ES-I3 (cell line): ENCODE data around the gene QSOX1.
A peak's percentile ranks its signal among the peaks of the same experiment; 100 is the strongest.
"Not testable (repeated sequence)": the region's sequence is repeated elsewhere in the genome, so short reads cannot be mapped to it uniquely, and the experiment has no call there.

ENCODE experiments used
- H3K36me3 ChIP-seq: 2 replicates; pipeline ENCODE4 v1.6.1; 2013; ENCODE audit warnings: mild to moderate bottlenecking, low read length, control low read depth, moderate library complexity; ENCODE audit not compliant: insufficient read depth
- H3K4me1 ChIP-seq: 2 replicates; pipeline ENCODE4 v1.6.1; 2013; ENCODE audit warnings: mild to moderate bottlenecking, control low read depth, low read length; ENCODE audit not compliant: insufficient read depth
- H3K9ac ChIP-seq: 2 replicates; pipeline ENCODE4 v1.6.1; 2013; ENCODE audit warnings: low read depth, mild to moderate bottlenecking, low read length, moderate library complexity
- H3K9me3 ChIP-seq: 2 replicates; pipeline ENCODE4 v1.6.1; 2013; ENCODE audit warnings: mild to moderate bottlenecking, low read length, moderate library complexity; ENCODE audit not compliant: control insufficient read depth, insufficient read depth

Gene QSOX1

DNA sequence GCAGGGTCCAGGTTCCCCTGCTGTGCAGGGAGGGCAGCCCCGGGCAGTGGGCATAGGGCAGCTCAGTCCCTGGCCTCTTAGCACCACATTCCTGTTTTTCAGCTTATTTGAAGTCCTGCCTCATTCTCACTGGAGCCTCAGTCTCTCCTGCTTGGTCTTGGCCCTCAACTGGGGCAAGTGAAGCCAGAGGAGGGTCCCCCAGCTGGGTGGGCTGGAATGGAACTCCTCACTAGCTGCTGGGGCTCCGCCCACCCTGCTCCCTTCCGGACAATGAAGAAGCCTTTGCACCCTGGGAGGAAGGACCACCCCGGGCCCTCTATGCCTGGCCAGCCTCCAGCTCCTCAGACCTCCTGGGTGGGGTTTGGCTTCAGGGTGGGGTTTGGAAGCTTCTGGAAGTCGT is 42.6 kb downstream of the QSOX1 start:
- no peaks in the 10 kb centered on the region for H3K9me3 ChIP-seq
- H3K4me1 ChIP-seq, result no peaks in the 10 kb centered on the region
- H3K36me3 ChIP-seq, result no peaks in the 10 kb centered on the region
- no peak overlapping the region for H3K9ac ChIP-seq

DNA sequence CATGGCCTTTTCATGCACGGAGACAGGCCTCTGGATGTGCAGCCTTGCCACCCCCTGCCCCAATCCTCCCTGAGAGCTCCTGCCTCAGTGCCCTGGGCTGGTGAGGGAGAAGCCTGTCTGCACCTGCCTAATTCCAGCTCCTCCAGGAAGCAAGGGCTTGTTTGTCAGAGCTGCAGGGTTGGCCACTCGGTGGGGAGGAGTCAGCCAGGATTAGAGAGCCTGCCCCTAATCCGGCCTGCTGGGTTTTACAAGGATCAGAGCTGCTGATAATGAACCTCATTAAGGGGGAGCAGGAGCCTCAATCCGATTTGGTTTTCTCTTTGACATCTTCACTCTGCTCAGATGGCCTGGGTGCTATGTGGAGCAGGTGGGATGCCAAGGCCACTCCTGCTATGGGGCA is 43.5 kb downstream of the QSOX1 start:
- Histone ChIP-seq H3K4me1 (no peaks in the 10 kb centered on the region), H3K36me3 (no peaks in the 10 kb centered on the region), H3K9ac (no peak overlapping the region), H3K9me3 (no peaks in the 10 kb centered on the region)

DNA sequence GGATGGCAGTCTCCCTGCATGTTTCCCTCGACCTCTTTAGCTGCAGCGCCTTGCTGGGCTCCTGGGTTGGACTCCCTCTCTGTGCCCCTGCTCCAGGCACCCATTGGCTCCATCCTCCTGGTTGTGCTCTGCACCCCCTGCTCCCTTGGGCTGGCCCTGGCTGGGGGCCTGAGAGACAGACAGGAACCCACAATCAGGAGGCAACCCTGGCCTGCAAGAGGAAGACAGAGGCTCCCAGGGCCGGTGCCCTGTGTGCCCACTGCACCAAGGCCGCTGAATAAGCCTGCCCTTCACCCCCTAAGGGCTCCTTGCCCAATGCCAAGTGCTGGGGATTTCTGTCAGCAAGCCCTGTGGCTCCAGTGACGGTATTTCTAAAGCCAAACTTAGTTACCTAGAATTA is 43.9 kb downstream of the QSOX1 start:
- no peaks in the 10 kb centered on the region for H3K9me3 ChIP-seq

DNA sequence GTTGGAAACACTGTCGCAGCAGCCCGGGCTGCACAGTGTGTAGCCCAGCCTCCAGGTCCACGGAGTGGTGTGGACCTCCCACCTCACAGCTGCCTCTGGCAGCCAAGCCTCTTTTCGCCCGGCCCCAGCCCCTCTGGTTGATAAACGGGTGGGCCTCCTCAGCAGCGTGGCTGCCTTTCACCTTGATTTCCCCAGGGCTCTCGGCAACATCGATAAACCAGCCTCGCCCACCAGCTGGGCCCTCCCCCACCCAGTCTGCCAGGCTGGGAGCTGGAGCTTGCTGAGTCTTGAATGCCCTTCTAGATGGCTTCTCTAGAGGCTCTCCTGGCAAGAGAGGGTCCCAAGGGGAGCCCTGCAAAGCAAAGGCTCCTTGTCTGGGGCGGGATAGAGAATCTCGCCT is 44.3 kb downstream of the QSOX1 start:
- Histone ChIP-seq H3K9me3 (no peaks in the 10 kb centered on the region), H3K9ac (no peak overlapping the region), H3K4me1 (no peaks in the 10 kb centered on the region), H3K36me3 (no peaks in the 10 kb centered on the region)

More for the DNA sequence above, 43.9 kb downstream of the QSOX1 start:
- Histone ChIP-seq H3K4me1 (no peaks in the 10 kb centered on the region), H3K9ac (no peak overlapping the region), H3K36me3 (no peaks in the 10 kb centered on the region)

DNA sequence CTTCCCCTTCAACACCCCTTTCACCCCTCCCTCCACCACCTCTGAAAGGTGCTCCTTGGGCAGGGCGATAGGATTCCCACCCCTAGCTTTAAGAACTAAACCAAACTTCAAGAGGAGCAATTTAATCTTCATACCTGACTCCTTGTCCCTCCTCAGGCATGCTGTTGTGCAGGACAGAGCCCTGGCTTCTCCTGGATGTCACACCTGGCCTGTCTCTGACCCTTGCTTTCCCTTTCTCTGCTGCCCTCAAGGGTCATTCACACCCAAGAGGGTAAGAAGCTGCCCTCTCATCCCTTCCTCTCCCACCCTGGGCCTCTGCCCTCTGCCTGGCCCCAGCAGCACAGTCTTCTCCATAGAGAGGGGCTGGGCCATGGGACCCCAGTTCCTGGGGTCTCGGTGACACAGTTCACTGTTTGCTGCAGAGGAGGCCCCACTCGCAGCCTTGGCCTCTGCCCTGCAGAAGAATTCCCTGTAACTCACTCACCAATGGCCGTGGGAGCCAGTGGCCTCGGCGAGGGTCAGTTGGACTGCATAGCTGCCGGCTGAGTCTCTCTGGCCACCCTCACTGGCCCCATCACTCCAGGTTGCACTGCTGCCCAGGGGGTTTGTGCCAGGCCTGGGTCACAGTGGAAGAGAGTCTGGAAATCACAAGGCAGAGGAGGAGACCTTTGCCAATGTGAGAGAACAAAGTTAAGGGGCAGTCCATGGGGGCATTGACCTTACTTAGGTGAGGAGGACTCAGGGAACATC is 47.0 kb downstream of the QSOX1 start:
- Histone ChIP-seq H3K9ac (no peak overlapping the region), H3K9me3 (no peaks in the 10 kb centered on the region), H3K4me1 (no peaks in the 10 kb centered on the region), H3K36me3 (no peaks in the 10 kb centered on the region)

DNA sequence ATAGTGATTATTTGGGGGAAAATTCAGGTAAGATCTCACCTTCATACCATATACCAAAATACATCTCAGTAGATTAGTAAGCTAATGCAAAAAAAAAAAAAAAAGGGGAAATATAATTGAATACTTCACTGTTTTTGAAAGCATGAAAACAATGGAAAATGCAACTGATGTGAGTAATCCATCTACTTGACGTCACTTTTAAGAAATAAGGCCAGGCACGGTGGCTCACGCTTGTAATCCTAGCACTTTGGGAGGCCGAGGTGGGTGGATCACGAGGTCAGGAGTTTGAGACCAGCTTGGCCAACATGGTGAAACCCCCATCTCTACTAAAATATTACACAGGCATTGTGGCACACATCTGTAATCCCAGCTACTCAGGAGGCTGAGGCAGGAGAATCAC is 47.9 kb downstream of the QSOX1 start:
- H3K4me1 ChIP-seq, H3K9ac ChIP-seq: not testable (repeated sequence)

DNA sequence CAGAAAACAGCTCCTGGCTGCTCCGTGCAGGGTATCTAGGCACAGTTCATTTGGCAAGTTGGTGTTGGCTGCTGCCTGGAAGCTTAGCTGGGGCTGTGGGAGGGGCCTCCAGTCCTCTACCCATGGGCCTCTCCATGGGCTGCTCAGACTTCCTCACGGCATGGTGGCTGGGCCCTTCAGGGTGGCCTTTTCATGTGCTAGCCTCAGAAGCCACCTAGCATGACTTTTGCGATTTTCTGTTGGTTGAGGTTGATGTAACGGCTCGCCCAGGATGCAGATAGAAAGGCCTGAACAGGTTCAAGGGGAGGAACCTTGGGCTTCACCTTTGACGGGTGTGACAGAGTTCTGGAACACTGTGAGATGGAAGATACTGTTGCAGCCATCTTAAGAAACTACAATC is 49.6 kb downstream of the QSOX1 start:
- Histone ChIP-seq H3K9me3 (no peaks in the 10 kb centered on the region), H3K36me3 (no peaks in the 10 kb centered on the region), H3K4me1 (no peaks in the 10 kb centered on the region), H3K9ac (no peak overlapping the region)

More for the DNA sequence above, 47.9 kb downstream of the QSOX1 start:
- H3K9me3 ChIP-seq, H3K36me3 ChIP-seq: not testable (repeated sequence)

DNA sequence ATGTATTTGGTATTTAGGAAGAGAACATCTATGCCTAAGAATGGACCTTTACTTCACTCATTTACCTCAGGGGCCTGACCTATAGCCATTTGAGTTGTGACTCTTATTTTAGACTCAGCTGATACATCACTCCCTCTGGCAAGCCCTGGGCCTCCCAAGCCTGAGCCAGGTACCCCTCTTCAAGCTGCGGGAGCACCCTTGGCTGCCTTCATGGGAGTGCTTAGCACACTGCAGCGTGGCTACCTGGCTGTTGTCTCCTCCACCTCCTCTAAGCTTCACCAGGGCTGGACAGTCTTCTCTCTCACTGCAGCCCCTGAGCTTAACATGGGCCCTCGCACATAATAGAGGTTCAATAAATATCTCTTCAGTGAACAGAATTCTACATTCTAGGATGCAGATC is 51.9 kb downstream of the QSOX1 start:
- Histone ChIP-seq H3K9ac (no peak overlapping the region), H3K4me1 (no peaks in the 10 kb centered on the region), H3K36me3 (no peaks in the 10 kb centered on the region), H3K9me3 (no peaks in the 10 kb centered on the region)

DNA sequence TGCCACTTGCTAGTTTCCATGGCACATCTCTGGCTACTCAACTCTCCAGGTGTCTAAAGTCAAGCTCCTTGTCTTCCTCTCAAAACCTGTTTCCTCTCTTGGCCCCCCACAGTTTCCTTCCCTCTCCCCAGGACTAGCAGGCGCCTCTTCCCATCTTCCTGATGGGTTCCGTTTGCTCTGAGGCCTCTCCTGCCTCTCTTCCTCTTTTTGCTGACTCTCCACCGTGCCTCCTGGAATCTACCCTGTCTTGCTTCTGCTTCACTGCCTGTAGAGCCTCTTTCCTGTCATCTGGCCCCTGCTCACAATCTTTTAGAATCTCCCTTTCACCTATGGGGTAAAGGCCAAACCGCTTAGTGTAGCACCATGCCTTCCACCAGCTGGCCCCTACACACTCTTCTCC is 53.6 kb downstream of the QSOX1 start:
- Histone ChIP-seq H3K36me3 (no peaks in the 10 kb centered on the region), H3K4me1 (no peaks in the 10 kb centered on the region), H3K9ac (no peak overlapping the region), H3K9me3 (no peaks in the 10 kb centered on the region)

DNA sequence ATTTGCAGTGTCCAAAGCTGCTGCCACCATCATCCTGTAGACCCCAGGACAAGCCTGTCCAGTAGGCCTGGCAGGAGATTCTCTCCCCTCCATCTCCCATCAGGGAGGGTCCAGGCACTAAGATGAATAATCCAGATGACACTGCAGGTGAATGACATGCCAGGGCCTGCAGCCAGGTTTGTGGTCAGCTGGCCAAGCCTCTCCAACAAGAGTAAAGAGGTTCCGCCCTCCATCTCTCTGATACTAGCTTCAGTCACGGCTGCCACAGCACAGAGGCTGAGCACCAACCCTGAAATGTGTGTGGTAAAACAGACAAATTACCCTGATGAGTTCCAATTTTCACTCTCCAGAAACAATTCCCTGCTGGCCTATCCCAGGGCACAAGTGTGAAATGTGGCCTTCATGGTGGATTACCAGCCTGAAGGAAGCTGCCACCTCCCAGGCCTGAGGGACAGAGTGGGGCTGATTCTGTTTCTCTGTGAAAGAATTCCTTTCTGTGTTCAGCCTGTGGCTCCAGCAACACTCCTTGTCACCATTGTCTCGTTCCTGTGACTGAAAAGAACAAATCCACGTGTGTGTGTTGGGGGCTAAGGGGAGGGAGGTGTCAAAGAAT is 55.4 kb downstream of the QSOX1 start:
- Histone ChIP-seq H3K9ac (no peak overlapping the region), H3K36me3 (no peaks in the 10 kb centered on the region), H3K9me3 (no peaks in the 10 kb centered on the region), H3K4me1 (no peaks in the 10 kb centered on the region)

DNA sequence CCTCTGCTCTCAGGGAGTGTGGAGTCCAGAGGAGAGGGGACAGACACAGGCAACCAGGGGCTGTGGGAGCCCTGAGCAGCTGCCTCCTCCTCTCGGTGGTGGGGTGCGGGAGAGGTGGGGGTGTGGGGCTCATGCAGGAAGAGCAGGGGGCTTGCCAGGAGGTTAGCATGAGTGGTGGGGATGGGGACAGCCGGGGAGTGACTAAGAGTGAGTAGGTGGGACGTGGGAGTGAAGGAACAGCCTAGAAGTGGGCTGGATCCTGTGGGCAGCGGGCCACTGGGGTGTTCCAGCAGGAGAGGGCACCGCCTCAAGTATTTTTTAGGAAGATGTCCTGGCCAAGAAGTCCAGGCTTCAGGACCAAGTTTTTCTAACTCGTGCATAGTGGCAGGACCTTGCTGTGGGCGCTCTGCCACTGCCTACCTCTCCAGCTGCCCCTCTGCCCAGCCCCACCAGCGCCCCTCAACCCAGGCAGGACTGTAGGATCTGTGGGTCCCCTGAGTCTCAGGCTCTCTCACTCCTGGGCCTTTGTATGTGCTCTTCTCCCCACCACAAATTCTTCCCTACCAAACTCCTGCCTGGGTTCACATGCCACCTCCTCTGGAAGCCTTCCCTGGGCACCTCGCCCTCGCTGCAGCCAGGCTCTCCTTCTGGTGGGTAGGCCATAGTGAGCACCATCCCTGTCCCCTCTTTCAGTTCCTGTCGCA is 56.6 kb downstream of the QSOX1 start:
- H3K9me3 ChIP-seq, result no peaks in the 10 kb centered on the region
- H3K9ac ChIP-seq, result no peak overlapping the region
- no peaks in the 10 kb centered on the region for H3K4me1 ChIP-seq
- H3K36me3 ChIP-seq, result no peaks in the 10 kb centered on the region

DNA sequence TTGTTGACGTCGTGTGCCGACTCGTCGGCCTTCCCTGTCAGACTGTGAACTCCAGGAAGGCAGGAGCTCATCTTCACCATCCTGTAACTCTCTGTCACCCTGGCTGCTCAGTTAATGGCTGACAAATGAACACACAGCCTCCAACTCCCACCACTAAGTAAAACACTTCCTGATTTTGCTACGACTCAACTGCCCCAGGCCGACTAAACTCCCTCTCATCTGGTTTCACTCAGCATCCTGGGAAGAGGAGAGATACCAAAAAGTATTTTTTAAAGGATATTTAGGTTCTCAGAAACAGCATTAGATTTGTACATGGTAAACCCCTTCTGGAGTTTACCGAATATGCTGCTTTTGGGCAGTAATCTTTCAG is 57.2 kb downstream of the QSOX1 start:
- Histone ChIP-seq H3K9me3 (no peaks in the 10 kb centered on the region), H3K36me3 (no peaks in the 10 kb centered on the region), H3K4me1 (no peaks in the 10 kb centered on the region), H3K9ac (no peak overlapping the region)

DNA sequence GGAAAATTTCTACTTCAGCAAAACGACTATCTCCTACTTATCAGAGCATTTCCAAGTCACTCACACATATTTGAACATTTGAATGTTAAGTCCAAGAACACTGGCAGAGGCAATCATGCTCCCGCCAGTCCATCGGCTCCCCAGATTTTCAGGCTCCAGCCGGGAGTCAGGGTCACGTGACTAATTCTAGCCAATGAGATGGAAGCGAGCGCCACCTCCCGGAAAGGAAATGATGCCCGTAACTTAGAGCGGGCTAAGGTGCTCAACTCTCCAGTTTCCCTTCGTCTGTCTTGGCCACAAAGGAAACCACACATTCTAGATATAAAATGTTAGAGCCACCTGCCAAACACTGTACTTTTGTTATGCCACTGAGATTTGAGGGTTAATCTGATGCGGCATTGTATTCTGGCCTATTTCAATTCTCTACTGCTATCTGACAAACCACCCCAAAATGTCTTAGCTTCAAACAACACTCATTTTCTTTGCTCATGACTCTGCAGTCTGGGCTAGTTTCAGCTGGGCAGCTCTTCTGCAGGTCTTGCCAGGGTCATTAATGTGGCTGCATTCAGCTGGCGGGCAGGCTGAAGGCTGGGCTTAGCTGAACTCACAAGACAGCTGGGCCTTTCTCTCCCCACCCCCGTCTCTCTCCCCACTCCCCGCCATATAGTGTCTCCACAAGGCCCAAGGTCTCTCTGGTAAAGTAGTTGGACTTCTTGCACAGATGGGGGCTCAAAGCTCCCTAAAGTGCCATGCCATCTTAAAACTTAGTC is 58.9 kb downstream of the QSOX1 start:
- H3K9ac ChIP-seq, result peak overlapping the region; percentile 10; the same call in 1 of the 2 replicates
- no peaks in the 10 kb centered on the region for H3K36me3 ChIP-seq
- H3K9me3 ChIP-seq, result no peaks in the 10 kb centered on the region
- H3K4me1 ChIP-seq, result no peaks in the 10 kb centered on the region

DNA sequence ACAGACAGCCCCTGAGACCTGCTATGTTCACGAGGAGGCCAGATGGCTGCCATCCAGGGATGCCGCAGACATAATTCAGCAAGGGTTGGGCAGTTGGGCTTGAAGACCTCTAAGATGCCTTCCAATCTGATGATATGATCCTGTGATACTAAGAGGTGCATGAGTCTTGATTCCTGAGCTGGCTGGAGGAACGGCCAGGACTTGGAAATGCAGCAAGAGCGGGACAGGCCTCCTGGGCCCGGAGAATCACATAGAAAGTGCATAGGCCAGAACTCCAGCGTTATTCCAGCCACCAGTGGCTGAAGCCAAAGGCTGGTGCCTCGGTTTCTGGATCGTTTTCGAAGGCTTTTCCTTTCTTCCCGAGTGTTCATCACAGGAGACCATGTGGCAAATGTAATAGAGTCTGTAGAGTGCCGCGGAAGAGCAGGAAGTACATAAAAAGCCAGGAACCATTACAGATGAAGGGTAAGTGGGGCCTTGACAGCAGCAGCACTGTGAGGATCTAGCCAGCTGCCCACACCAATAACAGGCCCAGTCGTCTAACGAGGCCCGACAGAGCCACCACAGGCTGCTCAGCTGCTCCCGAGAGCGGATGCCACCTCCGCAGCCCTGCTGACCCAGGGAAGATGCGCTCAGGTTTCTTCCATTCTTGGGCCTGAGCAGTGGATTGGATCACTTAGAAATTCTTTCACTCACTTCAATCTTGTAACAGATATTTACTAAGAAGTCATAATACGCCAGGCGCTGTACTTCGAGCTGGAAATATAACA is 61.4 kb downstream of the QSOX1 start:
- Histone ChIP-seq H3K4me1 (no peaks in the 10 kb centered on the region), H3K9ac (no peak overlapping the region), H3K9me3 (no peaks in the 10 kb centered on the region), H3K36me3 (no peaks in the 10 kb centered on the region)
